Mucosa of descending colon (tissue), 3 donors: ENCODE data around the gene PTPRD. TPM values are rescaled to one million over a fixed set of nuclear protein-coding genes. Genes with fewer than 3 reads are reported as not detected.

ENCODE experiments used
- ATAC-seq: fragments of 200-7000 bp; cut with Tn5 transposase; one replicate; pipeline ENCODE4 v1.9.1; 2020; ENCODE audit warnings: mild to moderate bottlenecking, moderate library complexity
- DNase-seq, 3 donors: peaks; one replicate each; pipeline ENCODE4 v3.0.0-alpha.2; 2020
- H3K36me3 ChIP-seq: fragments of 200-600 bp; one replicate; pipeline ENCODE4 v1.8.0; 2021; ENCODE audit warnings: low read depth, mild to moderate bottlenecking
- H3K4me1 ChIP-seq: fragments of 200-600 bp; one replicate; pipeline ENCODE4 v1.8.0; 2021; ENCODE audit warnings: low read depth, mild to moderate bottlenecking
- H3K4me3 ChIP-seq: fragments of 200-600 bp; one replicate; pipeline ENCODE4 v1.8.0; 2021; ENCODE audit warnings: mild to moderate bottlenecking
- H3K9me3 ChIP-seq: fragments of 200-600 bp; one replicate; pipeline ENCODE4 v1.8.0; 2021; ENCODE audit warnings: mild to moderate bottlenecking
- intact Hi-C, 2 donors: fragments of 100-400 bp; cut with DNase I in 1 of 2; cut with micrococcal nuclease in 1 of 2; formaldehyde crosslinking; loops; one replicate each; pipeline versions ENCODE4 v1.11.0 to v1.11.1; 2022; cut with DNase I, micrococcal nuclease
- total RNA-seq, 3 donors: library from RNA; stranded (reverse); fragmentation: NEBNext Ultra II Directional in 2 of 3; extraction: Animal tissue kit (Norgen Biotek cat#: 25700) in 2 of 3; gene quantifications; one replicate each; pipeline versions ENCODE4 v1.2.1 to v1.2.4, GENCODE V29; 2021 to 2023
- TF ChIP-seq, protein P1 (sequence below): fragments of 200-600 bp; IDR thresholded peaks from one replicate; pipeline ENCODE4 v1.8.0; 2022; ENCODE audit warnings: antibody characterized with exemption, mild to moderate bottlenecking
- donor health status: DM: no; HTN: no; CAD: no; lungs with moderate emphysema.
- donor health status: DM: no; HTN: no; CAD: no.
- donor health status: DM: no; HTN: yes; CAD: no.

Gene PTPRD
- total RNA-seq, 3 donors from 2014 or later, result 52.7 to 128 (median 113) TPM

DNA sequence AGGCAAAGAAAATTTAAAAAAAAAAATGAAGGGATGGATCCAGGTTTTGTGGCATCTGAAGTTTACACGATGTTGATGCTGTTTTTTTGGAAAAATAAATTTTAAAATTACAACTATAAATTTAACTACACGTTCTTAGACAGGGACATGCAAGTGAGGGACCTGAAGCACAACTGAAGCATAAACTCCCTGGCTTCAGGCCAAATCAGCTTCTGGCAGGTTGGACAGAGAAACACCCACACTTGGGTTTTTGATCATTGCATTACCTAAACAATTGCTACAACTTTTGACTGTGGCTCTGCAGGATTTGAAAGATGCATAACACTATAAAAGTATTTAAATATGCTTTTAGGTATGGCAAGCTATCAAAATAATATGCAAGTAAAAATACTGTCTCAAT is 1494.9 kb downstream of the PTPRD start:
- H3K4me1 ChIP-seq, result no peaks in the 10 kb centered on the region
- intact Hi-C loops, result no loop called here
- DNase-seq, result peak in 1 of 3 donors; percentile 29
- no peak overlapping the region for H3K4me3 ChIP-seq
- no peak for ATAC-seq
- H3K9me3 ChIP-seq, result no peaks in the 10 kb centered on the region
- TF ChIP-seq, protein P1, sequence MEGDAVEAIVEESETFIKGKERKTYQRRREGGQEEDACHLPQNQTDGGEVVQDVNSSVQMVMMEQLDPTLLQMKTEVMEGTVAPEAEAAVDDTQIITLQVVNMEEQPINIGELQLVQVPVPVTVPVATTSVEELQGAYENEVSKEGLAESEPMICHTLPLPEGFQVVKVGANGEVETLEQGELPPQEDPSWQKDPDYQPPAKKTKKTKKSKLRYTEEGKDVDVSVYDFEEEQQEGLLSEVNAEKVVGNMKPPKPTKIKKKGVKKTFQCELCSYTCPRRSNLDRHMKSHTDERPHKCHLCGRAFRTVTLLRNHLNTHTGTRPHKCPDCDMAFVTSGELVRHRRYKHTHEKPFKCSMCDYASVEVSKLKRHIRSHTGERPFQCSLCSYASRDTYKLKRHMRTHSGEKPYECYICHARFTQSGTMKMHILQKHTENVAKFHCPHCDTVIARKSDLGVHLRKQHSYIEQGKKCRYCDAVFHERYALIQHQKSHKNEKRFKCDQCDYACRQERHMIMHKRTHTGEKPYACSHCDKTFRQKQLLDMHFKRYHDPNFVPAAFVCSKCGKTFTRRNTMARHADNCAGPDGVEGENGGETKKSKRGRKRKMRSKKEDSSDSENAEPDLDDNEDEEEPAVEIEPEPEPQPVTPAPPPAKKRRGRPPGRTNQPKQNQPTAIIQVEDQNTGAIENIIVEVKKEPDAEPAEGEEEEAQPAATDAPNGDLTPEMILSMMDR, result no peak
- H3K36me3 ChIP-seq, result no peaks in the 10 kb centered on the region

DNA sequence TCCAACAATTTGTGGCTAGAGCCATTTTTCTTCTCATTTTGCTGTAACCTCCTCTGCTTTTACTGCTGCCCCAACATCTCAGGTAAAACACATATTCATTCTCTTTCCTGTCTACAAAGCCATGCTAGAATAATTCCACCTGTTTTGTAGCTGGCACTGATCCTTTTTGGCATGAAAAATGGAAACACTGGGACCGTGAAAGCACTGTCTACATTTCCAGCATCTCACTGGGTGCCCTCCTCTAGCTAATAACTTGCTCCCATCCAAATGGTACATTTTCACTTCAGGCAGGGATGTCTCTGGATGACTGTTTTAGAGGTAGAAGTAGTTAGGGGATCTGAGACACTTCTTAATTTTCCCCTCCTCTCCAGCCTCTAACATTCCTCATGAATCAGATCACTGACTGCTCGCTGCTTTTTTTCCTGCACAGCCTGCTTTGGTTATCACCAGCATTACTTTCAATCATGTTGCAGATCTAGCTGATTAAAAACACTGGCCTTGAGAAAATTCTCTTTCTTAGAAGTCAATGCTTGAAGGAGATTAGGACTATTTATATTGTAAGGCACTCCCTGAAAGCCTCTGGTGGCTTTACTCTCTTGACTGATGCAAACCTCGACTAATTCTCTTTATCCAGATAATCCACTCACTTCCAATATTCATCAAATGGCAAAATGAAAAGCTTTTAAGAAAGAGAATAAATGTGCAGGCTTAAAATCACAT is 1500.6 kb downstream of the PTPRD start:
- intact Hi-C loops, result no loop called here
- ATAC-seq, result no peak
- Histone ChIP-seq H3K4me3 (no peak overlapping the region), H3K9me3 (no peaks in the 10 kb centered on the region), H3K36me3 (no peaks in the 10 kb centered on the region), H3K4me1 (no peaks in the 10 kb centered on the region)
- TF ChIP-seq, protein P1, result no peak
- no peak for DNase-seq

DNA sequence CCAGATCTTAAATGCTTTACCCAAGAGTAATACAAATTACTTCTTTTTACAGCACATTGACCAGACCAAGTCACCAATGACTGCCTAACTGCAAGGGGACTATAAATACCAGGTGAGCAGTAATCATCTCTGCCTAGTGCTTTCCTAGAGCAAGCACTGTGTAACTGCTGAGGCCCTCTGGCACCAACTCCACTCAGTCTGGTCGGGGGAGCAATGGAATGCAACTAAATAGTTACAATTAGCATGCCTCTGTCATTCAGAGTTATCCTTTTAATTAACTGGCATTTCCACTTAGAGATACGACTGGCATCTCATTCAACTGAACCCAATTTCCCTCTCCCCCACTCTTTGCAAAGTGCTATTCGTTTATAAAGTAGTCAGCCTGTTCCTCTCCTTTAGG is 1504.2 kb downstream of the PTPRD start:
- intact Hi-C loops, result no loop called here
- H3K36me3 ChIP-seq, result no peaks in the 10 kb centered on the region
- ATAC-seq (no peak), DNase-seq (no peak)
- no peaks in the 10 kb centered on the region for H3K9me3 ChIP-seq
- TF ChIP-seq, protein P1, result no peak
- no peak overlapping the region for H3K4me3 ChIP-seq
- H3K4me1 ChIP-seq, result no peaks in the 10 kb centered on the region

DNA sequence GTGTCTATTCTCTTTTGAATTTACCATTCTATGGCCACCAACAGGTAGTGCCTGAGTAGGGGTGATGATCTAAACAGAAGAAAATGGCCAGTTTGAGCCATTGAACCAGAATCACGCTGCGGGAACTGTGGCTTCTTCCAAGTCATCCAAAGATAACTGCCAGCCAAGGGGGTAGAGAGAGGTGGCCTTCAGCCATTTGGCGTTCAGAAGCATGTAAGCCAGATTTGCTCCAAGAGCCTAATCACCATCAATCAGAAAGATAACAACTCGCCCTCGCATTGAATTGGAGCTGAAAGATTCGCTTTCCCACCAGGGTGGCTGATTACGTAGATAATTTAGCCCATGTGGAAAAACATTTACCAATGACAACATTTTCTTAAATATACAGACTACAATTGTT is 1510.5 kb downstream of the PTPRD start:
- DNase-seq, result no peak
- Histone ChIP-seq H3K4me3 (no peak overlapping the region), H3K9me3 (no peaks in the 10 kb centered on the region), H3K36me3 (no peaks in the 10 kb centered on the region), H3K4me1 (no peaks in the 10 kb centered on the region)
- TF ChIP-seq, protein P1, result no peak
- no peak for ATAC-seq
- intact Hi-C loops, result no loop called here

DNA sequence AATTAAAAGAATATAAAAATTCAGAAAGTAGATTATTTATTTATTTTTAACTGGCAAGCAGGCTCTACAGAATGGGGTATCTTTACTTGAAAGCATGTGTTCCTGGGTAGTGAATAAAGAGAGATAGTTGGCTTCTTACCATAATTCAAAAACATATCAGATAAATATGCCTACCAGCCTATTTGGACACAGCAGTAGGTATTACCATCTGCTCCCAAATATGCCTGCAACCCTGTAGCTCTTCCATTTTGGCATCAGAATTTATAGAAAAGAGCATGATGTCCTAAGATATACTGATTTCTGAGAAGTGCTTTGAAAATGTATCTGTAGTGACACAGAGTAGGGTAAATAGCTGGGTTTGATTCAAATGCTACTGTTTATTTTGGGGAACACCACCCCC is 1512.7 kb downstream of the PTPRD start:
- intact Hi-C loops, result no loop called here
- no peaks in the 10 kb centered on the region for H3K9me3 ChIP-seq
- no peaks in the 10 kb centered on the region for H3K36me3 ChIP-seq
- H3K4me3 ChIP-seq, result no peak overlapping the region
- no peak for ATAC-seq
- DNase-seq, result no peak
- no peaks in the 10 kb centered on the region for H3K4me1 ChIP-seq
- TF ChIP-seq, protein P1, result no peak
